IMR-90 (cell line): ENCODE data around the gene PITPNM3. TPM values are rescaled to one million over a fixed set of nuclear protein-coding genes. Genes with fewer than 3 reads are reported as not detected.

Experiments used
- ATAC-seq: fragments of 200-7000 bp; cut with Tn5 transposase; 2 replicates; pipeline ENCODE4 v1.9.1; 2020; ENCODE audit warnings: low read depth, mild to moderate bottlenecking, moderate library complexity
- BruUV-seq: library from RNA; stranded (reverse); fragments of 400-500 nt; replicated peaks from 2 replicates; lab custom pipeline; 2021; lab: Mats Ljungman, UMichigan
- CTCF ChIA-PET: fragments of 300-600 bp; formaldehyde crosslinking; extraction: SDS; loops from one replicate; lab custom pipeline; 2021; ENCODE audit warnings: antibody characterized with exemption; lab: Yijun Ruan, JAX
- POLR2A ChIA-PET: fragments of 300-600 bp; sonication (Branson Sonifier 250); formaldehyde crosslinking; loops from one replicate; lab custom pipeline; 2022; ENCODE audit warnings: antibody characterized with exemption; ENCODE audit not compliant: unreplicated experiment; lab: Charles Lee
- DNase-seq: peaks from one replicate; pipeline ENCODE4 v3.0.0; 2013
- H2AFZ ChIP-seq: replicated peaks from 2 replicates; pipeline ENCODE3; 2013; ENCODE audit warnings: low read length, mild to moderate bottlenecking; ENCODE audit not compliant: poor library complexity
- H2AK5ac ChIP-seq: 2 replicates; pipeline ENCODE4 v1.6.1; 2013; ENCODE audit warnings: low read depth, low read length, inconsistent platforms
- H2AK9ac ChIP-seq: replicated peaks from 2 replicates; pipeline ENCODE3; 2013; ENCODE audit warnings: mild to moderate bottlenecking, low read depth, low read length, moderate library complexity; ENCODE audit not compliant: poor library complexity
- H2BK120ac ChIP-seq: 2 replicates; pipeline ENCODE4 v1.6.1; 2013; ENCODE audit warnings: low read depth, low read length, inconsistent platforms
- H2BK15ac ChIP-seq: 3 replicates; pipeline ENCODE4 v1.6.1; 2013; ENCODE audit warnings: low read depth, low read length, inconsistent platforms
- H2BK20ac ChIP-seq: 2 replicates; pipeline ENCODE4 v1.6.1; 2013; ENCODE audit warnings: low read depth, mild to moderate bottlenecking, inconsistent platforms, low read length, moderate library complexity
- H2BK5ac ChIP-seq: 2 replicates; pipeline ENCODE4 v1.6.1; 2013; ENCODE audit warnings: mild to moderate bottlenecking, low read depth, low read length, inconsistent platforms; ENCODE audit not compliant: poor library complexity, severe bottlenecking
- H3K14ac ChIP-seq: replicated peaks from 2 replicates; pipeline ENCODE4 v1.6.1; 2013; ENCODE audit warnings: low read depth, low read length, inconsistent platforms
- H3K18ac ChIP-seq: 2 replicates; pipeline ENCODE4 v1.6.1; 2013; ENCODE audit warnings: low read depth, low read length, control low read depth
- H3K23ac ChIP-seq: 2 replicates; pipeline ENCODE4 v1.6.1; 2013; ENCODE audit warnings: low read depth, low read length, inconsistent platforms
- H3K27ac ChIP-seq: 2 replicates; pipeline ENCODE4 v1.5.1; 2013; ENCODE audit warnings: mild to moderate bottlenecking, control low read depth, low read length; ENCODE audit not compliant: insufficient read depth
- H3K27me3 ChIP-seq: 2 replicates; pipeline ENCODE4 v1.6.1; 2013; ENCODE audit warnings: low read length; ENCODE audit not compliant: control insufficient read depth, insufficient read depth
- H3K36me3 ChIP-seq: 2 replicates; pipeline ENCODE4 v1.6.1; 2013; ENCODE audit warnings: low read length, mixed read lengths; ENCODE audit not compliant: control insufficient read depth, insufficient read depth
- H3K4ac ChIP-seq: 2 replicates; pipeline ENCODE4 v1.6.1; 2013; ENCODE audit warnings: low read depth, low read length, inconsistent platforms
- H3K4me1 ChIP-seq: 2 replicates; pipeline ENCODE4 v1.6.1; 2013; ENCODE audit warnings: low read length, mixed read lengths; ENCODE audit not compliant: control insufficient read depth, insufficient read depth
- H3K4me2 ChIP-seq: 2 replicates; pipeline ENCODE4 v1.6.1; 2013; ENCODE audit warnings: low read depth, mild to moderate bottlenecking, control low read depth, low read length, moderate library complexity
- H3K4me3 ChIP-seq: 2 replicates; pipeline ENCODE4 v1.5.1; 2013; ENCODE audit warnings: low read depth, mild to moderate bottlenecking, control low read depth, low read length, moderate library complexity; ENCODE audit not compliant: insufficient read depth
- H3K56ac ChIP-seq: 2 replicates; pipeline ENCODE4 v1.6.1; 2013; ENCODE audit warnings: low read length, inconsistent platforms; ENCODE audit not compliant: insufficient read depth; ENCODE audit errors: extremely low read depth
- H3K79me1 ChIP-seq, 2 experiments: 2 replicates each; pipeline ENCODE4 v1.6.1; 2013; ENCODE audit warnings: low read length in 2 of 2, inconsistent platforms in 1 of 2, low read depth in 1 of 2
- H3K9ac ChIP-seq: 2 replicates; pipeline ENCODE4 v1.6.1; 2013; ENCODE audit warnings: low read depth, low read length, control low read depth
- H3K9me1 ChIP-seq: 2 replicates; pipeline ENCODE4 v1.6.1; 2013; ENCODE audit warnings: low read length, inconsistent platforms; ENCODE audit not compliant: insufficient read depth
- H3K9me3 ChIP-seq: 2 replicates; pipeline ENCODE4 v1.6.1; 2013; ENCODE audit warnings: low read length; ENCODE audit not compliant: control insufficient read depth, insufficient read depth
- H4K20me1 ChIP-seq: 2 replicates; pipeline ENCODE4 v1.6.1; 2013; ENCODE audit warnings: low read length, inconsistent platforms; ENCODE audit not compliant: insufficient read depth
- H4K5ac ChIP-seq: 2 replicates; pipeline ENCODE4 v1.6.1; 2013; ENCODE audit warnings: mild to moderate bottlenecking, low read depth, low read length, control low read depth
- H4K8ac ChIP-seq, 2 experiments: 2 replicates each; pipeline ENCODE4 v1.6.1; 2013; ENCODE audit warnings: low read depth in 2 of 2, low read length in 2 of 2, control low read depth in 1 of 2, inconsistent platforms in 1 of 2
- H4K91ac ChIP-seq: 2 replicates; pipeline ENCODE4 v1.6.1; 2013; ENCODE audit warnings: low read depth, low read length, inconsistent platforms; ENCODE audit not compliant: insufficient read depth
- ELK1 ChIP-seq: fragments of 150-350 bp; IDR thresholded peaks from 2 replicates; pipeline ENCODE4 v1.6.1; 2016; ENCODE audit warnings: low read depth, mild to moderate bottlenecking, low read length, moderate library complexity, borderline replicate concordance
- FOS ChIP-seq: fragments of 150-350 bp; IDR thresholded peaks from 2 replicates; pipeline ENCODE4 v1.6.1; 2016; ENCODE audit warnings: low read depth, low read length
- WGBS, 2 experiments: methylation state at CpG; one replicate each; pipeline versions ENCODE4 v1.1.5 to v1.1.7; 2013; ENCODE audit warnings: missing lambda C conversion rate in 2 of 2; ENCODE audit not compliant: insufficient read length in 1 of 2; ENCODE audit errors: extremely low coverage in 2 of 2; 5-methylcytosine and 5-hydroxymethylcytosine counted together
- dilution Hi-C: fragments of 300-500 bp; cut with HindIII; formaldehyde crosslinking; loops from one replicate; pipeline ENCODE4 v1.14.3; 2018; ENCODE audit warnings: low sequenced_read_pairs; ENCODE audit not compliant: unreplicated experiment
- in situ Hi-C: fragments of 300-500 bp; cut with MboI; formaldehyde crosslinking; loops from 3 replicates; pipeline ENCODE4 v1.14.3; 2019; ENCODE audit warnings: low sequenced_read_pairs, inconsistent platforms, mixed read lengths
- intact Hi-C: fragments of 100-400 bp; cut with micrococcal nuclease; formaldehyde crosslinking; loops from 2 replicates; pipeline ENCODE4 v1.10.0; 2022
- polyA plus RNA-seq, 3 experiments: library from polyadenylated mRNA; depleted of rRNA; stranded (reverse); fragments of >200 nt; gene quantifications; 2 replicates each; pipeline ENCODE4 v1.2.3, GENCODE V29; 2012; ENCODE audit warnings: low replicate concordance in 1 of 3
- total RNA-seq: library from RNA; depleted of rRNA; stranded (reverse); fragments of >200 nt; gene quantifications from 2 replicates; pipeline ENCODE4 v1.2.3, GENCODE V29; 2012

Gene PITPNM3
- total and polyA plus RNA-seq, 2 of the 4 experiments (the other 2 are of a cell fraction) = 0.54 to 1.7 TPM

- no peak overlapping the region for H4K8ac ChIP-seq
- H3K14ac ChIP-seq = no peak overlapping the region
- no peak overlapping the region for H4K5ac ChIP-seq
- H3K27ac ChIP-seq = no peak overlapping the region
- H3K9me3 ChIP-seq = no peaks in the 10 kb centered on the region
- peaks cover 0 to 4% of the 10 kb centered on the region in 2 experiments; a peak in 1 of 4 replicates for H3K79me1 ChIP-seq
- in situ Hi-C loops (no loop called here), intact Hi-C loops (no loop called here), dilution Hi-C loops (no loop called here)
- no peaks in the 10 kb centered on the region for H3K27me3 ChIP-seq
- no peak overlapping the region for H2AFZ ChIP-seq
- no peak overlapping the region for H2BK15ac ChIP-seq
- no peak overlapping the region for H2AK9ac ChIP-seq
- H4K91ac ChIP-seq = no peak overlapping the region
- no peak overlapping the region for H3K18ac ChIP-seq
- no peak overlapping the region for H2AK5ac ChIP-seq
- peaks cover 24% of the 10 kb centered on the region for H3K36me3 ChIP-seq
- ChIA-PET POLR2A (no interaction called here), CTCF (no interaction called here)
- peaks cover 13% of the 10 kb centered on the region; the same call in 1 of the 2 replicates for H3K9me1 ChIP-seq
- H4K20me1 ChIP-seq = no peaks in the 10 kb centered on the region
- H2BK5ac ChIP-seq = no peak overlapping the region
- BruUV-seq = no TSS peak
- H3K4ac ChIP-seq = no peak overlapping the region
- no peak for TF ChIP-seq FOS
- TF ChIP-seq ELK1 = no peak
- ATAC-seq (no peak), DNase-seq (no peak)
- no peak overlapping the region for H3K56ac ChIP-seq
- no peak overlapping the region for H3K9ac ChIP-seq
- no peak overlapping the region for H2BK20ac ChIP-seq
- no peak overlapping the region for H2BK120ac ChIP-seq
- H3K23ac ChIP-seq = no peak overlapping the region
- H3K4me1 ChIP-seq = peaks cover 16% of the 10 kb centered on the region
- WGBS, 2 experiments = 95% methylated on average over 3 of the region's 6 CpGs; no CpG with 5 or more reads in 1 of the 2 experiments
- no peak overlapping the region for H3K4me2 ChIP-seq
- H3K4me3 ChIP-seq = no peak overlapping the region
Measured at GRCh38 chr17:6578491-6578890, 22.1 kb upstream of the PITPNM3 start.
